AG04450 (cell line): ENCODE results near the gene STK31. TPM values are rescaled to one million over a fixed set of nuclear protein-coding genes. Genes with fewer than 3 reads are reported as not detected.
"Not testable (repeated sequence)": the region's sequence is repeated elsewhere in the genome, so short reads cannot be mapped to it uniquely, and the experiment has no call there.

Source experiments
- CTCF ChIA-PET: fragments of 300-600, 350-600 bp; formaldehyde crosslinking; extraction: SDS; loops from one replicate; lab custom pipeline; 2022; ENCODE audit warnings: antibody characterized with exemption, inconsistent platforms; lab: Charles Lee
- POLR2A ChIA-PET: fragments of 350-600 bp; formaldehyde crosslinking; extraction: SDS; loops from one replicate; lab custom pipeline; 2021; ENCODE audit warnings: antibody characterized with exemption, inconsistent platforms; lab: Yijun Ruan, JAX
- DNase-seq: peaks from one replicate; pipeline ENCODE4 v3.0.0-alpha.2; 2011; ENCODE audit warnings: low read depth, low spot score
- H3K27ac ChIP-seq: one replicate; pipeline ENCODE4 v1.5.1; 2012; ENCODE audit warnings: low read depth, low read length, control low read depth
- H3K27me3 ChIP-seq: one replicate; pipeline ENCODE4 v1.6.0; 2012; ENCODE audit warnings: low read length; ENCODE audit not compliant: control insufficient read depth, insufficient read depth
- H3K4me3 ChIP-seq: 2 replicates; pipeline ENCODE4 v1.5.1; 2011; ENCODE audit warnings: mild to moderate bottlenecking, low read depth, low read length, control low read depth
- H3K9me3 ChIP-seq: 2 replicates; pipeline ENCODE4 v1.5.1; 2012; ENCODE audit warnings: low read length; ENCODE audit not compliant: control insufficient read depth, insufficient read depth
- polyA plus RNA-seq: library from polyadenylated mRNA; depleted of rRNA; stranded (reverse); fragments of >200 nt; gene quantifications from 2 replicates; pipeline ENCODE4 v1.2.3, GENCODE V29; 2011
- TF ChIP-seq, protein P1 (sequence below): IDR thresholded peaks from 2 replicates; pipeline ENCODE4 v1.5.1; 2011; ENCODE audit warnings: low read depth, low read length, control low read depth, inconsistent platforms

The STK31 gene
- polyA plus RNA-seq, 1 experiment, result 0.09 TPM

DNA sequence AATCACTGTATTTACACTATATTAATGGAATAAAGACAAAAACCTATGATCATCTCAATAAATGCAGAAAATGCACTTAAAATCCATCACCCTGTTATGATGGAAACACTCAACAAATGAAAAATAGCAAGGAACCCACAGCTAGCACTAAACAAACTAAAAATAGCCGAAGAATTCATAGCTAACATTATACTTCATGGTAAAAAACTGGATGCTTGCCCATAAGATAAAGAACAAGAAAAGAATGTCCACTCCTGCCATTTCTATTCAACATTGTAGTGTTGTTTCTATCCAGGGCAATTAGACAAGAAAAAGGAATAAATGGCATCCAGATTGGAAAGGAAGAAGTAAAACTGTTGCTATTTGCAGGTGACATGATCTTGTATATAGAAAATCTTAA, 142.1 kb downstream of the STK31 start:
- no peak for DNase-seq
- no peaks in the 10 kb centered on the region for H3K27me3 ChIP-seq
- no peaks in the 10 kb centered on the region for H3K9me3 ChIP-seq
- H3K4me3 ChIP-seq, result no peak overlapping the region
- ChIA-PET POLR2A (no interaction called here), CTCF (no interaction called here)
- TF ChIP-seq, protein P1, sequence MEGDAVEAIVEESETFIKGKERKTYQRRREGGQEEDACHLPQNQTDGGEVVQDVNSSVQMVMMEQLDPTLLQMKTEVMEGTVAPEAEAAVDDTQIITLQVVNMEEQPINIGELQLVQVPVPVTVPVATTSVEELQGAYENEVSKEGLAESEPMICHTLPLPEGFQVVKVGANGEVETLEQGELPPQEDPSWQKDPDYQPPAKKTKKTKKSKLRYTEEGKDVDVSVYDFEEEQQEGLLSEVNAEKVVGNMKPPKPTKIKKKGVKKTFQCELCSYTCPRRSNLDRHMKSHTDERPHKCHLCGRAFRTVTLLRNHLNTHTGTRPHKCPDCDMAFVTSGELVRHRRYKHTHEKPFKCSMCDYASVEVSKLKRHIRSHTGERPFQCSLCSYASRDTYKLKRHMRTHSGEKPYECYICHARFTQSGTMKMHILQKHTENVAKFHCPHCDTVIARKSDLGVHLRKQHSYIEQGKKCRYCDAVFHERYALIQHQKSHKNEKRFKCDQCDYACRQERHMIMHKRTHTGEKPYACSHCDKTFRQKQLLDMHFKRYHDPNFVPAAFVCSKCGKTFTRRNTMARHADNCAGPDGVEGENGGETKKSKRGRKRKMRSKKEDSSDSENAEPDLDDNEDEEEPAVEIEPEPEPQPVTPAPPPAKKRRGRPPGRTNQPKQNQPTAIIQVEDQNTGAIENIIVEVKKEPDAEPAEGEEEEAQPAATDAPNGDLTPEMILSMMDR, result no peak
- no peak overlapping the region for H3K27ac ChIP-seq

DNA sequence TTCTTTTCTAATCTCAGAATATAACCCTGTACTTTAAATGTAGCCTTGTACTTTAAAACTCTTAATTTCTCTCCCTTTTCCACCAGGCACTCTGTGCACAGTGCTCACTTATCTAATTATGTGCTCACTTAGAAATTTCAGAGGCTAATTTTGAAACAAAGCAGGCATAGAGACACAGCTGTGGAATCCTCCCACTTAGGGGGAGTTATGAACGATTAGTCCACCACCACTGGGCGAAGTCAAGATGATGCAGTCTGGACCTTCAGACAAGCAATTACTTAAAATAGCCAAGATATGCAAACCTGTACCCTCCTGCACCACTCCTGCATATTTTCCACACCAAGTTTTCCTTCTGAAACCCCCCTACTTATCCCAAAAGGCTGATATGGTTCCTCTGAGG, 143.0 kb downstream of the STK31 start:
- POLR2A ChIA-PET, result no interaction called here
- no peak overlapping the region for H3K4me3 ChIP-seq
- no peak overlapping the region for H3K27ac ChIP-seq
- no peaks in the 10 kb centered on the region for H3K9me3 ChIP-seq
- CTCF ChIA-PET, result no interaction called here
- no peaks in the 10 kb centered on the region for H3K27me3 ChIP-seq
- no peak for DNase-seq
- TF ChIP-seq, protein P1, result no peak

DNA sequence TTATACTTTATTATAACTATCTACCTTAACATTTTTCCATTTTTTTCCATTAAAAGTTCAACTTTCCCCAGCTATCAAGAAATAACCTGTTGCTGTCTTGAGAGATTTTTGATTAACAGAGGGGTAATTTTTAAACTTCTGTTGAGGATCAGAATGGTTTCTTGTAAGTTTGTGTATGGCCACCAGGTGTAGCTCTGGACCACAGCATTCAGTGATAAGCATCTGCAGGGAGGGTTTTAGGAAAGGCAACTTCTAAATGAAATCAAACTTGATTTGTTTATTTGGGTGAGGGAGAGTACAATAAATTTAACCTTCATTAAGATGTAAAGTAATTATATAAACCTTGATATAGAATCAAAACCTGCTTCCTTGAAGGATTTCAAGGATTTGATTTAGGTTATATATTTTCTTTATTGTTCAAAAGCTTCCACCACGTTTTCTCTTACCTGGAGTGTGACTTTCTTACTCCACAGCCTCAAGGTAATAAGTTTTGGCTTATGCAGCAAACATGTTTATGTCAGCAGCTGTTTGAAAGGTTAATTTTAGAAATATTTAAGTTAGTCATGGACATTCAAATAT, 153.3 kb downstream of the STK31 start:
- Histone ChIP-seq H3K27me3 (no peaks in the 10 kb centered on the region), H3K9me3 (no peaks in the 10 kb centered on the region), H3K27ac (no peak overlapping the region), H3K4me3 (no peak overlapping the region)
- TF ChIP-seq, protein P1, result peak; percentile 86
- ChIA-PET CTCF (interaction anchor here (0.6 to 3.4 kb wide), 13 partner anchors 11 to 949 kb away, joined by 3 to 28 read pairs (median 4); no protein-coding TSS in a partner anchor), POLR2A (no interaction called here)
- peak; percentile 32 for DNase-seq

GRCh38 chr7:23864973-23865372, 155.0 kb downstream of the STK31 start:
- POLR2A ChIA-PET, result no interaction called here
- Histone ChIP-seq H3K27ac (no peak overlapping the region), H3K4me3 (no peak overlapping the region), H3K27me3 (no peaks in the 10 kb centered on the region), H3K9me3 (no peaks in the 10 kb centered on the region)
- TF ChIP-seq, protein P1, result no peak
- DNase-seq, result peak; percentile 3
- CTCF ChIA-PET, result interaction anchor here (0.6 to 3.4 kb wide), 8 partner anchors 9 to 1233 kb away, joined by 3 to 28 read pairs (median 5); no protein-coding TSS in a partner anchor

GRCh38 chr7:23873306-23873705, 163.3 kb downstream of the STK31 start:
- ChIA-PET CTCF (no interaction called here), POLR2A (no interaction called here)
- TF ChIP-seq, protein P1, result no peak
- DNase-seq, result no peak
- Histone ChIP-seq H3K27ac (no peak overlapping the region), H3K4me3 (no peak overlapping the region), H3K9me3 (no peaks in the 10 kb centered on the region), H3K27me3 (no peaks in the 10 kb centered on the region)

- H3K9me3 ChIP-seq, H3K4me3 ChIP-seq, H3K27ac ChIP-seq, CTCF ChIA-PET, H3K27me3 ChIP-seq, DNase-seq, POLR2A ChIA-PET: not testable (repeated sequence)
Measured at GRCh38 chr7:23876526-23876925, 166.5 kb downstream of the STK31 start.
